NCI-H2171 (cell line): Measurements from ENCODE around the gene MFSD12.
"Not testable (repeated sequence)": the region's sequence is repeated elsewhere in the genome, so short reads cannot be mapped to it uniquely, and the experiment has no call there.

Experiments
- DNase-seq: peaks from one replicate; lab custom pipeline; 2025; lab: John Stamatoyannopoulos, UW

MFSD12 gene

DNA sequence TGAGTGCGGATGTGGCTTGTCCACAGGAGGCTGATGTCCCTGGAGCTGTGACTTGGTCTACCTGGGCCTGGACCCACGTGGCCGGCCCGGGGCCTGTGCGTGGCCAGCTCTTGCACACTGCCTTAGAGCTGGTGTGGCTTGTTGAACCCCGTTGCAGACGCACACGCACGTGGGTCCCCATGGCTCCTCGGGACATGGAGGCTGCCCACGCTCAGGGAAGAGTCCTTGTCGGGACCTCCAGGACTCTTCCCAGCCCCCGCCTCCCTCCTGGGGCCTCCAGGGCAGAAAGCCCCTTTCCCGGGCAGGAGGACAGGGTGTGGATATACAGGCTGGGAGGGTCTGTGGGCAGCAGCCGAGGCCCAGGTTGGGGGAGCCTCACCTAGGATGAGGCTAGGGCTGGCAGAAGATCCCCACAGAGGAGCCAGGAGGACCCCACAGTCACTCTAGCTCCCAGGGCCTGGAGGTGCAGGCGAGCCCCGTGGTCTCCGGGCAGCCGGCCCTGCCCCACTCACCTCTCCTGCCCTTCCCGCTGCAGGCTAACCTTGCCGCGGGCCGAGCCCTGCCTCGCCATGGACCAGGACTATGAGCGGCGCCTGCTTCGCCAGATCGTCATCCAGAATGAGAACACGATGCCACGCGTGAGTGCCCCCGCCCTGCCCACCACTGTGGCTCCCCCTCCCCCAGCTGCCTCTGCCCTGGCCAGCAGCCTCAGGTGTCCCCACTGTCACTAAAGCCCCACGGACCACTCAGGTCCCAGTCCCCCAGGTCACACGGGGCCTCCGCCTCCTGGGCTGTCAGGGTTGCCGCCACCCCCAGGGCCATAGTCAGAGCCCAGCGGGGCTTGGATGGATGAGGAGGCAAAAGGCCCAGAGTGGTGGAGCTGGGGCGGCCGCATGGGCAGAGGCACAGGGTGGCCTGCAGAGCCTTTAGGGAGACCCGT, 34.7 kb downstream of the MFSD12 start:
- no peak for DNase-seq

DNA sequence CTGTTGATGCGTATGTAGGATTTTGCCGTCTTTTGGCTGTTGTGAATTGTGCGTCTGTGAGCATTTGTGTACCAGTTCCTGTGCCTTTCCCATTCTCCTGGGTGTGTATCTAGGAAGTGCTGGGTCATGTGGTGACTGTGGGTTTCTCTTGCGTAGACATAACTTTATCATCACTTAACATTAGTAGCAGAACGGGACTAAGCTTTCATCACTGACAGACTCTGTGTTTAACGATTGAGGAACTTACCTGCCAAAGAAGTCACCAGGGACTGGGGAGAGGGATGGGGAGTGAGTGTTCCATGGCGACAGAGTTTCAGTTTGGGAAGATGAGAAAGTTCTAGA, 36.3 kb downstream of the MFSD12 start:
- no peak for DNase-seq

DNA sequence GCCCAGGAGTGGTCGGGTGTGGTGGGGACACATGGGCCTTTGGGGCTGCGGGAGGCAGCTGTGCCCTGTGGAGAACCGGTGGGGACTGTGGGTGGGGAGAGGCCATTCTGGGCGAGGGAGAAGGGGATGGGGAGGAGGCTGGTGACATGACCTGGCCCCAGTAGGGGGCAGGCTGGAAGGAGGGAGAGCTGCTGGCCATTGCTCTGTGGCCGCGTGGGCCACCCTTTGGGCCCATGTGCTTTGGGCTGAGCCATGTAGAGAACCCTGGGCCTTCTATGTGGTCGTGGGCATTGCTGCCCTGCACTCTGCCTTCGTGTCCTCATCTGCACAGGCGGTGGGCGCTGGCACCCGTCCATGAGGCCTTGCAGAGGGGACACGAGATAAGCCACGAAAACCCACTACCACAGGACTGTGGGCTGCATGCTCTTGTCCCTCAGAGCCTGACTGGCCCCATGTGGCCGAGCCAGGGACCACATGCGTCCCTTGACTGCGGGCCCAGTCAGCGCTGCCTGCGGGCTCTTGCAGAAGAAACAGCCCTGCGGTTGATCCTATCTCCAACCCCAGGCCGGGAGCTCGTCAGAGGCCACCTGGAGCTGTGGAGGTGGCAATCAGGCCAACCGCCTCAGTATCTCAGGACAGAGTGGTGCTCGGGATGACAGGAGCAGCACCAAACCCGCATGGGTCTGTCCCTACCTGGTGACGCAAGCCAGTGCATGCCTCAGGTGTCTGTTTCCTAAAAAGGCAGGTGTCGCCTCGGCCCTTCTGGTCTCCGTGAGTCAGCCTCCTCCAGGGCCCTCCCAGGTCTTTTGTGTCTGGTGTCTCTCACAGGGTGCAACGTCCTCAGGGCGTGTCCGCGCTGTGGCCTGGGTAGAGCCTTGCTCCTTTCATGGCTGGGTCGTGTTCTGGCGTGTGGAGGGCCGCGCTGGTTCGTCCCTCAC, 37.0 kb downstream of the MFSD12 start:
- DNase-seq: no peak

DNA sequence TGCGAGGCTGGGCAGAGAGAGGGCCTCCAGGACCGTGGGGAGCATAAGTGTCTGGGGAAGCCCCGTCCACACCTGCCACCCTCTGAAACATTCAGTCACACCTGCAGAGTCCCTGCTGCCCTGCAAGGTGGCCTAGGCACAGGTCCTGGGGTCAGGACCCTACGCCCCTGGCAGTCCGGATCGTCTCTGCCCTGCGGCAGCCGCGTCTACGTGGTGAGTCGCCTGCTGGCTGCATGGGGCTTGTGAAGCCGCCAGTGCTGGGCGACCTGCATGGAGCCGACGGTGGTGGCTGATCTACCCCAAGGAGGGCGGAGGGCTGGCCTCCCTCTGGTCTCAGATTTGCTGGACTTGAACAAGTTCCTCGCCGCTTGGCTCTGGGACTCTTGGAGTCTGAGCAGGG, 38.3 kb downstream of the MFSD12 start:
- DNase-seq: no peak

DNA sequence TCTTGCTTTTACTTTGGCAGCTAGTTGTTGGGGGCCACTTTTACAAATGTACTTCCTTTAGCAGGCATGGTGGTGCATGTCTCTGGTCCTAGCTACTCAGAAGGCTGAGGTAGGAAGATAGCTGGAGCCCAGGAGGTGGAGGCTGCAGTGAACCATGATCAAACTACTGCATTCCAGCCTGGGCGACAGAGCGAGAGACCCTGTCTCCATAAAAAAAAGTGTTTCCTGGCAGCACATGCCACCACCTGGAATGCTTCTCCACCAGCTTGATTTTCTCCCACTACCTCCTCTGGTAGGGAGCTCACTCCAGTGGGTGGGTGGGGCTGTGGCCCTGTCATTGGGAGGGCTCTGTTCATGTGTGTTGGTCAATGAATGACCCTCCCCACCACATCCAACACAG, 38.7 kb downstream of the MFSD12 start:
- DNase-seq: no peak

DNA sequence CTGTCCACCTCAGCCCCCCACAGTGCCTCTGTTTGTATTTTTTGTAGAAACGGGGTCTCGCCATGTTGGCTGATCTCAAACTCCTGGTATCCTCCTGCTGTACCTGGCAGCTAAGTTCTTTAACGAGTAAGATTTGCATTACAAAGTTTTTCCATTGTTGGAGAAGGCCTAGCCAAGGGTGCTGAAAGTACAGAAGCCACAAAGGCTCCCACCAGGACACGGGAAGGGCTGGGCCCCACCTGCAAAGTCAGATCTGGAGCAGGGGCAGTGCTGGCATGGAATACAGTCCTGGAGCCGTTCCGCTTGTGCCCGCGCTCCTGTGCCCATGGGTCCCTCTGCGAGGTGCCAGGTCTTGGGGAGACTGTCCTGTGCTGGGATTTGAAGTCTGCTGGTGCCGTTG, 39.1 kb downstream of the MFSD12 start:
- DNase-seq: no peak

DNA sequence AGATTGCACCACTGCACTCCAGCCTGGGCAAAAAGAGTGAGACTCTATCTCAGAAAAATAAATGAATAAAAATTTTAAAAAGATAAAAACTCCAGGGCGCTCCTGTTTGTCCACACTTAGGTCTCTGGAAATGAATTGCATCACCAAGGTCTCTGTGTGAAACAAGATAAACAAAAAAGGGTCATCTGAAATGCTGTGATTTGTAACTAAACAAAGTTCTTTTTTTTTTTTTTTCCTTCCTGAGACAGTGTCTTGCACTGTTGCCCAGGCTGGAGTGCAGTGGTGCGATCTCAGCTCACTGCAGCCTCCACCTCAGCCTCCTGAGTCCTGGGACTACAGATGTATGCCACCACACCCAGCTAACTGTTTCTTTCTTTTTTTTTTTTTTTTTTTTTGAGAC, 39.7 kb downstream of the MFSD12 start:
- no peak for DNase-seq

DNA sequence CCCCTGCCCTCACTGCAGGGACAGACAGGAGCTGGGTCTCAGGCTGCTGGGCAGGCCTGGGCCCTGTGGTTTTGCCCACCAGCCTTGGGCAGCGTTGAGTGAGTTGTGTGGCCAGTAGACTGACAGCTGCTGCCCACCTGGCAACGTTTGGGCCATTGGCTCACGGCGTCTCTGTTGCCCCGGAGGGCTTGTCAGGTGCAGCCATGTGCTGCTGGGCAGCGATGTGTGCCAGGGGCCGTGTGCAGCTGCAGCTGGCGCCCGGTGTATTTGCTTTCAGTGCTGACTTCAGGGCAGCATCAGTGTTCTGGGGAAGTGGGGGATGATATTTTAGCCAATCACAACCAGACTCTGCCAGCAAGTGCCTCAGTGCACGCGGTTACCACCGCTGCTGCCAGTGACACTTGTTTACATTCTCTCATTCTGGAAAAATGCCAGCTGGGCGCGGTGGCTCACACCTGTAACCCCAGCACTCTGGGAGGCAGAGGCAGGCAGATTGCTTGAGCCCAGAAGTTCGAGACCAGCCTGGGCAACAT, 40.6 kb downstream of the MFSD12 start:
- peak; percentile 65 for DNase-seq

DNA sequence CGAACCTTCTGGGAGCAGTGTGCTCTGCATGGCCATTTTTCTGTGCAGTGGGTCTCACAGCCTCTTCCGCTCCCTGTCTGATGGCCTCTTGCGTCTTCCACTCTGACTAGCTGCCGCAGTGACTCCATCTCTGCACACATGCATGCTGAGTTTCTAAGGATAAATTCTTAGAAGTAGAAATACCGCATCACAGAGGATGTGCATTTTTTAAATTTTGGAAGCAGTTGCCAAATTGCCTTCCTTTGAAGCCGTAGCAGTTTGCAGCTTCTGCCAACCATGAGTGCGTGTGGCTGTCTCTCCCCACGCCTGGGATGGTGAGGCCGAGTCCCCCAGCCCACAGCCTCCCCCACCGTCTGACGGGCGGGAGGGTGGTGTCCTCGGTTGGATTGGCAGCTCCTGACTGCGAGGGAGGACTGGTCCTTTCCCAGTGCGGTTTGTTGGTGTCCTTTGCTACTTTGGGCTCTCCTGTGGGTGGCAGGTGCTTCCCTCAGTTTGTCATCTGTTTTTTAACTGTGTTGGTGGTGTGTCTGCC, 41.4 kb downstream of the MFSD12 start:
- no peak for DNase-seq

DNA sequence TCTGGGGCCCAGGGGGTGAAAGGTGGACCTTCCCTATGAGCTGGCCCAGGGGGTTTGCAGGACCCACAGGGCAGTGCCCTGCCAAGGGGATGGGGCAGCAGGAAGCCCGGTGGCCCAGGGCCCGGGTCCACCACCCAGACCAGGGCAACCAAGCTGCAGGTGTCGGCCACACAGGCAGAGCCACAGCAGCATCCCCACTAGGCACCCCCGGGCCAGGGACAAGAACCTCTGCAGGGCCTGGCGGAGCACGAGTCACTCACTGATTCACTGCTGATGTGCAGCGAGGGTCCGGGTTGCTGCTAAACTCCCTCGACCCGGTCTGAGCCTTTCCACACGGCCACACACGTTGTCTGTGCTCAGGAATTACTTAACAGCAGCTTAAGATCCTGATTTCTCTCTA, 42.5 kb downstream of the MFSD12 start:
- DNase-seq: no peak

DNA sequence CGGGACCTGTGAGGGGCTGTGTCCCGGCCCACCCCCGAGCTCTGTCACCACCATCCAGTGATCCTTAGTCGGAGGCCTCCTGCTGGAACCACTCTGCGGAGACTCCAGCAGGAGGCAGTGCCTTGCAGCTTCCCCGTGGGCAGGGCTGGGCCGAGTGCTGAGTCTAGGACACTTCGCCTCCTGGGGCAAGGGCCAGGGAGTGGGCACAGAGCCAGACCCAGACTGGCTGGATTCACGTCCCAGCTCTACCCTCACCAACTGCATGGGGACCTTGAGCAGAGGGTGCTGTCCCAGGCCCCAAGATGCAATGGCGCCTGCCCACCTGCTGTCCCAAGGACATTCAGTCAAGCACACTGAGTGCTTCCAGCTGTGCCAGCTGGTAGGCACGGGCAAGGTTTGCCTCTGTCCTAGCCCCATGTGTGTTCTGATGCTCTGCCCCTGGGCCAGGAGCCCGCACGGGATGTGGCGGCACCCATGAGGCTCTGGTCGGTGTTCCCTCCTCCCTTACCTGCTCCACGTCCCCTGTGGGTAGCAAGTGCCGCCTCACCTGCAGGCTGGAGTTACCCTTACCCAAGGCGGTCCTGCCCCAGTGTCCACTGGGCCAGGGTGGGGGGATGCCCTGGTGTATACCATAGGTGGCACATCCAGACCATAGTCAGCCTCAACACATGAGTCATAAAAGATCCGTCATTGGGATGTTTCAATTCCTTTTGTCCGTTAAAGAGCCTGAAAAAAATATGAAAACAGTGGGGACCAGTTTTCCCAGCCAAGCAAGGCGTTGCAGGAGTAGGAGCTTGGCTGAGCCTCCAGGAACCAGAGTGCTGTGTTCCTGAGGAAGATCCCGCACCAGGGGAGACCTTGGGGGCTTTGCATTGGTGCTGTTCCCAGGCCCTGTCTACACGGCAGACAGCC, 43.9 kb downstream of the MFSD12 start:
- DNase-seq: no peak

DNA sequence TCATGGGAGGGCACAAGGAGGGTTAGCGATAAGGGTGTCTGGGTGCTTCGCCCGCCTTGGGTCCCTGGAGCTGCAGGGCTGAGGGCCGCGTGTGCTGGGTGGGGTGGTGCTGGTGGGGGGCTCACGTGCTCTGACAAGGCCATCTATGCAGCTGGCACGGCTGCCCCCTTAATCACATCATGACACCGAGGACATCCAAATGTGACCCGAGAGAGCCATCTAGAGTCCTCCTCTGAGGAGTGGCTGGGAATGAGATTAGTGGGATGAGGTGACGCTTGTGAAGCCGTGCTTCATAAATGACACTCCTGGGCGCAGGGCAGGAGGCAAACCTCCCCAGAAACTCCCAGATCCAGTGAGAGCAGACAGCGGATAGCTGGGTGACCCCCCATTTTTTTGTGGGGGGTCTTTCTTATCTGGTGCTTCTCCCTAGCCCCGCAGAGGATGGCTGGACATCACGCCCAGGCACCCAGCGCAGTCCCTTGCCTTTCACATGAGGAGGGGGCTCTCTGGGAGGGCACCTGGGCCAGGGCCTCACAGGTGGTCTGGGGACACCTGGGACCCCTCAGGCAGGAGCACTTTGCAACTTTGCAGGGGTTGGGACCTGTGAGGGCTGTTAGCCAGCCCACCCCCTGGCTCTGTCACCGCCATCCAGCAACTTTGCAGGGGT, 44.7 kb downstream of the MFSD12 start:
- DNase-seq: no peak

DNA sequence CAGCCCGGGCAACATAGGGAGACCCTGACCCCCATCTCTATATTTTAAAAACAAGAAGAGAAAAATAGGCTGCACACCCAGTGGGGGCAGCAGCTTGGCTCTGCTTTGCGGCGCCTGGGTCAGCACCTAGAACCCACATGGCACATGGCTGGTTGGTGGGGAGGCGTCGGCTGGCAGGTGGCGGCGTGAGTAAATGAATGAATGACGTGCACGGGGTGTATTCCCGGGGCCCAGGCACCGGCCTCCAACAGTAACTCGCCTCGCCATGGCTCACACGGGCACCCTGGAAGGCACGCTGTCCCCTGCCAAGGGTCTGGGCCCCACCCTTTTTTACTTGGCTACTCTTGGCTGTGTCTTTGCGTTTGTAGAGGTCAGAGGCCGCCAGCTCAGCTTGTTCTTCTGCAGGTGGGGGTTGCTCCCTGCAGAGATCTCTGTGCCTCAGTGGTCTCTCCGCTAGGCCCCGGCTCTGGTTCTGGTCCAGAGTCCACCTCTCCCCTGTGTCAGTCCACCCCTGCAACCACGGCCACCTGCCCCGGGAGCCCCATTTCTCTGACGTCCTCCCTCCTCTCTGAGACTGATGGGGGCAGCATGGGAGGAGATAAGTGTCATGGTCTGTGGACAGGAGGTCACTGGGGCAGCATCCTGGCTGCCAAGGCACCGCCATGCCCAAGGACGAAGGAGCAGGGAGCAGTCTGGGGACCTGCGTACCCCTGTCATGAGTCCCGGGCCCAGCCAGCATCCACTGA, 45.7 kb downstream of the MFSD12 start:
- DNase-seq: no peak

DNA sequence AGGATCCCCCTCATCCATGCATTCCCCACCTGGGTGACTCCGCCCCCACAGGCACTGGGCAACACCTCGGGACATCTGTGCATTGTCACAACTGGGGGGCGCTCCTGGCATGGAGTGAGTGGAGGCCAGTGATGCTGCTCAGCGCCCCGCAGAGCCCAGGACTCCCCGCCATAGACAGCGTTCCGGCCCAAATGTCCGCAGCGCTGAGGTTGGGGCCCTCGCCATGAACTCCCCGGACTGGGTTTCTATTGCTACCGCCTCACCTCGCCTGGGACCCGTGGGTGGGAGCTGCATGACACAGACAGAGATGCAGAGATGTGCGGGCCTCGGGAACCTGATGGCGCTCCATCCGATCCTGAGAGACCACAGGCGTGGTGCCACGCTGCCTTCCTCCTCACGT, 46.7 kb downstream of the MFSD12 start:
- no peak for DNase-seq

DNA sequence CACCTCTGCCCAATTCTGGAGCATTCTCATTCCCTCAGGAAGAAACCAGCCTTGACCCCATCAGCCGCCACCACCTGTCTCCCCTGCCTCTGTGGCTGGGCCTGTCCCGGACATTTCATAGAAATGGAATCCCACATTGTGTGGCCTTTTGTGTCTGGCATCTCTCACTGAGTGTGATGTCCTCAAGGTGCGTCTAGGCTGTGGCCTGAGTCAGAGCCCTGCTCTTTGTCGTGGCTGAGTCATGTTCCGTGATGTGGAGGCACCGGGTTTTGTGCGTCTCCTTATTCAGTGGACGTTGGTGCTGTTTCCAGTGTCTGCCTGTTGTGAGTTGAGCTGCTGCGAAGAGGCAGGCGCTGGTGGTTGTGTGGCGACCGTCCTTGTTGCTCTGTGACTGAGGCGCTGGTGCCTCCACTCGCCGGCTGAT, 47.8 kb downstream of the MFSD12 start:
- no peak for DNase-seq

DNA sequence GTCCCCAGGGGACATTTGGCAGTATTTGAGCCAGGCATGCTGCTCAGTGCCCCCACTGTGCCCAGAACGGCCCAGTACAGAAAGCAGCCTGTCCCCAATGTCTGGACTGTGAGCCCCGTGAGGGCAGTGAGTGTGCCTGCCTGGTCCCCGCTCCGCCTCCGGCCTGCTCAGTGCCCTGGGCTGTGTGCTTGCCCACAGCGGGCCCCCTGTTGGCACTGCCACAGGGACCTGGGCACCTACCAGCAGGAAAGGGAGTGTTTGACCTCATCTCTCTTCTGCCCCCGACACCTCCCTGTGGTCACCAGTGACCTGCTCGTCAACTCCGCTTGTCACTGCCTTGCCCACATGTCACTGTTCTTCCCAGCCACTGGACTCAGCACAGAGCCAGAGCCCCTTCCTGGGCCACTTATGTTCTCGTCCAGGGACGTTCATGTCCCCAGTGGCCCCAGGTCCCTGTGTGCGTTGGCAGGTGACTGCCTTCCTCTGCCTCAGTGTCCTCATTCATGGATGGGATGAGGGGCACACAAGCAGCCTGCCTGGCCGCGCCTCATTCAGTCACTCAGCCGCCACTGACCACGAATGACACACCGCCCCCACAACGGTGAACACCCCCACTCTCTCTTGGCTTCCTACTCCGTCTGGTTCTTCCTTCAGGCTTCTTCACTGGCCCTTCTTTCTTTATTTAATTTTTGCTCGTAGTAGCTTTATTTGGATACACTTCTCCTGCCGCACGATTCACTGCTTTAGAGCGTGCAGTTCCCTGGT, 48.4 kb downstream of the MFSD12 start:
- no peak for DNase-seq

DNA sequence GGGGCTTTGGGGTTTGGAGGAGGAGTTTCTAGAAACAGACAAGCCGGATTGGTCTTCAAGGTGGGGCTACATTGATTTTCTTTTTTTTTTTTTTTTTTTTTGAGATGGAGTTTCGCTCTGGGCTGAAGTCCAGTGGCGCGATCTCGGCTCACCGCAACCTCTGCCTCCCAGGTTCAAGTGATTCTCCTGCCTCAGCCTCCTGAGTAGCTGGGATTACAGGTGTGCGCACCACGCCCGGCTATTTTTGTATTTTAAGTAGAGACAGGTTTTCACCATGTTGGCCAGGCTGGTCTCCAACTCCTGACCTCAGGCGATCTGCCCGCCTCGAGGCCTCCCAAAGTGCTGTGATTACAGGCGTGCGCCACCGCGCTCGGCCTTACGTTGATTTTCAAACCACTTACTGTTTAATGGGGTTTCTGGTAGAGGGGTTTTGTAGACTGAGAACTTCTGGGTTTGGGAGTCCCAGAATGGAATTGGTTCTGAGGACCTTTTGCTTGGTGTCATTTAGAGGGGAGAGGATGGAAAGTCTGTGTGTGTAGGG, 49.2 kb downstream of the MFSD12 start:
- DNase-seq: not testable (repeated sequence)

DNA sequence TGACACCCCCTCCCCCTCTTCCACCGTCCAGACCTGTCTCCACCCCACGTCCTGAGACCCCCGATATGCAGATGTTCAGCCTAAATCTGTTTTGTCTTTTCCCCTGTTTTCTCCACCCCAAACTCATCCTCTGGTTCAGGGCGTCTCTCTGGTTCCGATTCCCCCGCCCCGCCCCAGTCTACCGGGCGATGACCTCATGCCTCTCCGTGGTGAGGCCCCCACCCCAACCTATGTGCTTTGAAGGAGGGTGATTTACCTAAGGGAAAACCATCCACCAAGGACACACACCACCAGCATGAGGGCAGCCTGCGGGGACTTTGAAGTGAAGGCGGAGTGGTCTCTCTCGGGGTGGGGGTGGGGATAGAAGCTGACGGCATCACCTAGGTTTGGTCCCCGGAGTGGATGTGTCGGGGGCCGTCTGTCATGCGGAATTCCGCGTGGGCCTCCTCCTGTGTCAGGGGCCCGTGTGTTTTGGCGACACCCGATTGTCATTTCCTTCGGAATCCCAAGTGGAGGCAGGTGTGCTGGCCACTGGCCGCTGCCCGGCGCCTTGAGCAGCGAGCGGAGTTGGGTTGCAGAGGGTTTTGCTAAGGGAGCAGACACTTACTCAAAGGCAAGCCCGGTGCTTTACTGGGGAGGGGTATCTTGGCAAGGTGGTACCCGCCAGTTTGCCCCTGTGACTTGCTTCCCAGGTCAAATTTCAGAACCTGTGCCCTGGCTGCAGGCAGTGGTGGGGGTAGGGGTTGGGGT, 49.8 kb downstream of the MFSD12 start:
- DNase-seq: no peak
